GM23248 (cell line): ENCODE results near the gene ZFYVE21.

Experiments
- EZH2 ChIP-seq: fragments of 200-600 bp; sonication (generic); IDR thresholded peaks from 2 replicates; pipeline ENCODE4 v1.6.1; 2018; ENCODE audit warnings: antibody characterized with exemption, mild to moderate bottlenecking; ENCODE audit not compliant: insufficient read depth, poor library complexity, severe bottlenecking
- EZH2phosphoT487 ChIP-seq: fragments of 200-600 bp; sonication (generic); IDR thresholded peaks from 2 replicates; pipeline ENCODE4 v1.6.1; 2018; ENCODE audit warnings: antibody characterized with exemption, moderate library complexity, mild to moderate bottlenecking, low read depth; ENCODE audit not compliant: insufficient read depth

DNA sequence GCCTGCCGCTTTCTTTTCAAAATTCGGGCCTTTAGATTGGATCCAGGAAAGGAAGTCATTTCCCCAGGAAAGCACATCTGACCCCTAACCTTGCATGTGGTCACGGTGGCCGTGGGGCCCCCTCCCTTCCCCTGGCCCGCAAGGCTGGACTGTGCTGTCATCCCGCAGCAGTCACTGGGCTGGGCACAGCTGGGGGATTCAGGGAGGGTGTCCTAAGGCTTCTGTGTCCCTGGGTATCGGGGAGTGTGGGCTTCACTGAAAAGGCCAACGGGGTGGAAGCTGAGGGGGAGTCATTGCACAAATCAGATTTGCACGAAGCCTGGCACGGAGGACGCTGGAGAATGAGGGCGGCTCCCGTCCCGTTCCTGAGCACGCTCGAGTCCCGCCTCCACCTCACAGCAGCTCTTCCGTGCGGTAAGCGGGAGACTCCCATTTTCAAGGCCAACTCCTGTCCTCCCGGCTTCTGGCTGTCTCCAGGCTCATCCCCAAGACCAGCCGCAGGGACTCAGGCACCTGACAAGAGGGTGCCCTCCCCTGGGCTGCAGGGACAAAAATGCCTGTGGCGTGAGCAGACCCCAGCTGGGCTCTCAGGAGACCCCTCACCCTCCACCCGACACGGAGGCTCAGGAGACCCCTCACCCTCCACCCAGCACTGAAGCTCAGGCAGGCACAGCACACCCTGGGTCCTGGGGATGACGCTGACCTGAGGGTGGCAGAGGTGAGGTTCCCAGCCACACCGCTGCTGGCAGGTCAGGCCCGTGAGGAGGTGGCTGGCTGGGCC, 9.9 kb upstream of the ZFYVE21 start:
- TF ChIP-seq EZH2phosphoT487 (no peak), EZH2 (no peak)
